Ascending aorta (tissue), 2 donors: ENCODE results near the gene CLEC2D. TPM values are rescaled to one million over a fixed set of nuclear protein-coding genes. Genes with fewer than 3 reads are reported as not detected.
"Not testable (repeated sequence)": the region's sequence is repeated elsewhere in the genome, so short reads cannot be mapped to it uniquely, and the experiment has no call there.

Experiments
- DNase-seq, 2 donors: peaks; one replicate each; pipeline ENCODE4 v3.0.0-alpha.2; 2019; ENCODE audit warnings: low spot score in 2 of 2
- H3K27ac ChIP-seq, 2 donors: fragments of 200-600 bp; sonication (generic); one replicate each; pipeline ENCODE4 v1.5.1; 2016 to 2017; ENCODE audit warnings: mild to moderate bottlenecking in 1 of 2
- H3K27me3 ChIP-seq: fragments of 200-600 bp; sonication (generic); one replicate; pipeline ENCODE4 v1.5.1; 2017
- H3K36me3 ChIP-seq, 2 donors: fragments of 200-600 bp; sonication (generic); one replicate each; pipeline ENCODE4 v1.5.1; 2016
- H3K4me1 ChIP-seq, 2 donors: fragments of 200-600 bp; sonication (generic); one replicate each; pipeline ENCODE4 v1.5.1; 2016 to 2017; ENCODE audit warnings: mild to moderate bottlenecking in 1 of 2
- H3K4me3 ChIP-seq, 2 donors: fragments of 200-600 bp; sonication (generic); one replicate each; pipeline ENCODE4 v1.5.1; 2016 to 2017; ENCODE audit warnings: mild to moderate bottlenecking in 1 of 2
- H3K9me3 ChIP-seq, 2 donors: fragments of 200-600 bp; sonication (generic); one replicate each; pipeline ENCODE4 v1.5.1; 2016
- intact Hi-C: fragments of 100-400 bp; cut with DNase I; formaldehyde crosslinking; loops from one replicate; pipeline ENCODE4 v1.15.1; 2023
- total RNA-seq: library from RNA; depleted of rRNA; stranded (reverse); fragments of >200 nt; gene quantifications from one replicate; pipeline ENCODE4 v1.1.0, GENCODE V29; 2016
- TF ChIP-seq, protein P1 (sequence below), 3 experiments: fragments of 200-600 bp in 2 of 3; fragments of 450-650 bp in 1 of 3; sonication (generic) in 2 of 3; IDR thresholded peaks; one replicate each; pipeline ENCODE4 v1.5.1; 2016 to 2019; ENCODE audit warnings: antibody characterized with exemption in 3 of 3, mild to moderate bottlenecking in 1 of 3, moderate library complexity in 1 of 3

The CLEC2D gene
- total RNA-seq, 1 donor from 2014 or later, result not detected

GRCh38 chr12:9642606-9643265, 26.8 kb upstream of the CLEC2D start:
- Histone ChIP-seq H3K4me1 (peaks cover 0 to 3% of the 10 kb centered on the region in 2 donors), H3K4me3 (no peak overlapping the region), H3K27me3 (no peaks in the 10 kb centered on the region), H3K36me3 (no peaks in the 10 kb centered on the region), H3K27ac (no peak overlapping the region), H3K9me3 (no peaks in the 10 kb centered on the region)
- TF ChIP-seq, protein P1, sequence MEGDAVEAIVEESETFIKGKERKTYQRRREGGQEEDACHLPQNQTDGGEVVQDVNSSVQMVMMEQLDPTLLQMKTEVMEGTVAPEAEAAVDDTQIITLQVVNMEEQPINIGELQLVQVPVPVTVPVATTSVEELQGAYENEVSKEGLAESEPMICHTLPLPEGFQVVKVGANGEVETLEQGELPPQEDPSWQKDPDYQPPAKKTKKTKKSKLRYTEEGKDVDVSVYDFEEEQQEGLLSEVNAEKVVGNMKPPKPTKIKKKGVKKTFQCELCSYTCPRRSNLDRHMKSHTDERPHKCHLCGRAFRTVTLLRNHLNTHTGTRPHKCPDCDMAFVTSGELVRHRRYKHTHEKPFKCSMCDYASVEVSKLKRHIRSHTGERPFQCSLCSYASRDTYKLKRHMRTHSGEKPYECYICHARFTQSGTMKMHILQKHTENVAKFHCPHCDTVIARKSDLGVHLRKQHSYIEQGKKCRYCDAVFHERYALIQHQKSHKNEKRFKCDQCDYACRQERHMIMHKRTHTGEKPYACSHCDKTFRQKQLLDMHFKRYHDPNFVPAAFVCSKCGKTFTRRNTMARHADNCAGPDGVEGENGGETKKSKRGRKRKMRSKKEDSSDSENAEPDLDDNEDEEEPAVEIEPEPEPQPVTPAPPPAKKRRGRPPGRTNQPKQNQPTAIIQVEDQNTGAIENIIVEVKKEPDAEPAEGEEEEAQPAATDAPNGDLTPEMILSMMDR (IDR thresholded peaks at IDR 0.05), result no peak
- DNase-seq, result no peak
- intact Hi-C loops, result no loop called here

- Histone ChIP-seq H3K4me3 (no peak overlapping the region), H3K36me3 (no peaks in the 10 kb centered on the region), H3K9me3 (no peaks in the 10 kb centered on the region), H3K27ac (no peak overlapping the region), H3K4me1 (peaks cover 0 to 3% of the 10 kb centered on the region in 2 donors), H3K27me3 (no peaks in the 10 kb centered on the region)
- DNase-seq, result no peak
- TF ChIP-seq, protein P1 (IDR thresholded peaks at IDR 0.05), result no peak
- intact Hi-C loops, result no loop called here
Measured at GRCh38 chr12:9643266-9643660, 26.2 kb upstream of the CLEC2D start.

DNA sequence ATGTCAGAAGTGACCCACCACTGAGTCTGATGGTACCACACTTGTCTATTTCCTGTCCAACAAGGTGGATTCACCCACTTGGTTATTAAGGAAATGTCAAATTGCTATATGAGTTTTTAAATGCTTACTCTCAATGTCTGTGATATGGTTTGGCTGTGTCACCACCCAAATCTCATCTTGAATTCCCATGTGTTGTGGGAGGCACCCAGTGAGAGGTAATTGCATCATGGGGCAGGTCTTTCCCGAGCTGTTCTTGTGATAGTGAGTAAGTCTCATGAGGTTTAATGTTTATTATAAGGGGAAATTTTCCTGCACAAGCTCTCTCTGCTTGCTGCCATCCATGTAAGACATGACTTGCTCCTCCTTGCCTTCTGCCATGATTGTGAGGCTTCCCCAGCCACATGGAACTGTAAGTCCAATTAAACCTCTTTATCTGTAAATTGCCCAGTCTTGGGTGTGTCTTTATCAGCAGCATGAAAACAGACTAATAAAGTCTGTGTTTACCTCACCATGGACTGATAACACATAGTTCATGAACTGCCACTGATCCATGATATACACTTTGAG, 24.4 kb upstream of the CLEC2D start:
- DNase-seq, intact Hi-C loops, H3K27me3 ChIP-seq, H3K4me3 ChIP-seq, H3K27ac ChIP-seq, H3K4me1 ChIP-seq, H3K36me3 ChIP-seq, H3K9me3 ChIP-seq: not testable (repeated sequence)

DNA sequence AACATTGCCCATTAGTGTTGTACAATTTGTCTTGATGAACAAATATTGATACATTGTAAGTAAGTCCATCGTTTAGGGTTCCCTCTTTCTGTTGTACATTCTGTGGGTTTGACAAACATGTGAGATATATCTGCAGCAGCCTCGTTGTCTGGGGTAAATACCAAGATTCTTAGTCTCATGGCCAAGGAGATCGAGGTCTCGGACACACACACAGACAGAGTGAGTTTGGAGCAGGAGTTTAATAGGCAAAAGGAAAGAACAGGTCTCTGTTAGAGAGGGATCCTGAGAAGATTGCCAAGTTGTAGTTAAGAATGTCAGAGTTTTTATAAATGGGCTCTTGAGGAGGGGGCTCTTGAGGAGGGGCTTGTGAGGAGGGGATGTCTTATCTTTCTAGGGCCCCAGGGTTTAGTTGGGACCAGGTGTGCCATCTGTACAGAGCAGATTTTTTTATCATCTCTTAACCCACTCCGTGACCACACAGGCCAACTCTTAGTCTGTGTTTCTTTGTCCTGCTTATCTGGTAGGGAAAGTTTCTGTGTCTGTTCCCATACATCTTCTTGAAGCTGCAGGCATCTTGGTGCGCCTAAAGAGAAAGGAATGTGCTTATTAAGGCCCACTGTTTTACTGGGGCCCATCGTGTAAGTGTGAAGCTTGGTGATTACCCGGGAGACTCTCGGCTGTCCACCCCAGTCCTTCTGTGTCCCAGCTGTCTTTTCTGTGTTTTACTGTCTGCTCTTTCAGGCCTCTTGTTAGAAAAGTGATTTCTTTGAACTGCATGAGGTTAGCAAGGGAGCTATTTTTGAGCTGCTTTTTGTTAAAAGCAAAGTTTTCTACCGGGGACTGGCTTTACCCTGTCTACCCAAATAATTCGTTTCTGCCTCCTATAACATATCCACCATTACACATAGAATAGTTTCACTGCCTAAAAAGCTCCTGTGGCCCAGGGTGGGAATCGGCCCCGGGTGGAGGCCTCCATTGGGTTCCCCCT, 22.4 kb upstream of the CLEC2D start:
- Histone ChIP-seq H3K27me3 (no peaks in the 10 kb centered on the region), H3K27ac (peak overlapping the region; percentile 63 to 86), H3K36me3 (no peaks in the 10 kb centered on the region), H3K4me3 (peak overlapping the region; percentile 53 to 89), H3K4me1 (peaks cover 0 to 3% of the 10 kb centered on the region in 2 donors), H3K9me3 (no peaks in the 10 kb centered on the region)
- intact Hi-C loops, result no loop called here
- DNase-seq, result no peak
- TF ChIP-seq, protein P1 (IDR thresholded peaks at IDR 0.05), result no peak

DNA sequence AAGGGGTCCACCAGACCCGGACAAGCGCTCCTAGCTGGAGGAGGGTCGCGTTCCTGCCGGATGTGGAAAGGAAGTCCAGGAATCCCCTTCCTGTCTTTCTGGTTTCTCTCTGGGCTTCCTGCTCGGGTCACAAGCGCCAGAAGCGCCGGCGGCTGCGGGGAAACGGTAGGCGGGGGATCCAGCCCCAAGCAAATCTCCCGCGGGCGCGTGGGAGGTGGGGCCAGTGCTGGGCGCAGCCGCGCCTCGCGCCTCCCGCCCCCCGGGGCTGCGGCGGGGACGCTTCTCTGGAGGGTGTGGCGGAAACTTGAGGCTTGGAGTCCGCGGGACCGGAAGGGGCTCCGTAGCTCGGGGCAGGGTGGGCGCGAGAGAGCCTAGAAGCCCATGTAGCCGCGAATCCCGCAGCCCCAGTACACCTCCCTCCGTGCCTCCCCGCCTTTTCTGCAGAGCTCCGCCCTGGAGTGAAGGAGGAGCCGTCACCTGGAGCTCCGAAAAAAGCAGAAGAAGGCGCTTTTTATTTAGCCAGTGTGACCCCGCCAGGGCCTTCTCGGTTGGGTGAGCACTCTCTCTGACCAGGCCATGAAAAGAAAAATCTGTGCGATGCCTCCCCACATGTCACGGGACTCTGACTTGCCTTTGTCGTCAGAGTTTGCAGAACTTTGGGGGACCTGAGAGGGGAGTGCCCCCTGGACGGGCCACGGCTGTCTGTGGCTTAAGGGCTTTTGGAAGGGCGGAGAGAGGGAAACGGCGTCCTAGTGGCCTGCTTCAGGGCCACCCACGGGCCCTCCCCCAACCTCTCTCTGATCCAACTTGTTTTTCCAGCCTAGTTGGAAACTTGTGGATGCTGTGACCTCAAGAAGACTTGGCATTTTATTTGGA, 21.4 kb upstream of the CLEC2D start:
- no peaks in the 10 kb centered on the region for H3K27me3 ChIP-seq
- intact Hi-C loops, result no loop called here
- H3K36me3 ChIP-seq, result no peaks in the 10 kb centered on the region
- DNase-seq, result peak; percentile 22 to 84
- no peaks in the 10 kb centered on the region for H3K9me3 ChIP-seq
- H3K4me3 ChIP-seq, result peak overlapping the region; percentile 53 to 89
- TF ChIP-seq, protein P1 (IDR thresholded peaks at IDR 0.05), result no peak
- H3K27ac ChIP-seq, result peak overlapping the region; percentile 63 to 86
- H3K4me1 ChIP-seq, result peaks cover 0 to 3% of the 10 kb centered on the region in 2 donors
